ENCODE results near the gene SAMD9L.
A peak's percentile ranks its signal among the peaks of the same experiment; 100 is the strongest.

Gene SAMD9L

GRCh38 chr7:93117327-93117726 is 30.9 kb downstream of the SAMD9L start:
- TF ChIP-seq, protein P1, sequence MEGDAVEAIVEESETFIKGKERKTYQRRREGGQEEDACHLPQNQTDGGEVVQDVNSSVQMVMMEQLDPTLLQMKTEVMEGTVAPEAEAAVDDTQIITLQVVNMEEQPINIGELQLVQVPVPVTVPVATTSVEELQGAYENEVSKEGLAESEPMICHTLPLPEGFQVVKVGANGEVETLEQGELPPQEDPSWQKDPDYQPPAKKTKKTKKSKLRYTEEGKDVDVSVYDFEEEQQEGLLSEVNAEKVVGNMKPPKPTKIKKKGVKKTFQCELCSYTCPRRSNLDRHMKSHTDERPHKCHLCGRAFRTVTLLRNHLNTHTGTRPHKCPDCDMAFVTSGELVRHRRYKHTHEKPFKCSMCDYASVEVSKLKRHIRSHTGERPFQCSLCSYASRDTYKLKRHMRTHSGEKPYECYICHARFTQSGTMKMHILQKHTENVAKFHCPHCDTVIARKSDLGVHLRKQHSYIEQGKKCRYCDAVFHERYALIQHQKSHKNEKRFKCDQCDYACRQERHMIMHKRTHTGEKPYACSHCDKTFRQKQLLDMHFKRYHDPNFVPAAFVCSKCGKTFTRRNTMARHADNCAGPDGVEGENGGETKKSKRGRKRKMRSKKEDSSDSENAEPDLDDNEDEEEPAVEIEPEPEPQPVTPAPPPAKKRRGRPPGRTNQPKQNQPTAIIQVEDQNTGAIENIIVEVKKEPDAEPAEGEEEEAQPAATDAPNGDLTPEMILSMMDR (conservative IDR thresholded peaks at IDR 0.05; ENCODE audit: low read depth, low read length), result no peak
- DNase-seq (ENCODE audit: low read depth), result no peak
- no peak overlapping the region for H3K4me3 ChIP-seq (ENCODE audit: low read length)

GRCh38 chr7:93115796-93116195 is 32.4 kb downstream of the SAMD9L start:
- no peak overlapping the region for H3K4me3 ChIP-seq (ENCODE audit: low read length)
- DNase-seq (ENCODE audit: low read depth), result no peak
- TF ChIP-seq, protein P1 (conservative IDR thresholded peaks at IDR 0.05; ENCODE audit: low read depth, low read length), result no peak

GRCh38 chr7:93108003-93108402 is 40.2 kb downstream of the SAMD9L start:
- TF ChIP-seq, protein P1 (conservative IDR thresholded peaks at IDR 0.05; ENCODE audit: low read depth, low read length), result no peak
- no peak overlapping the region for H3K4me3 ChIP-seq (ENCODE audit: low read length)
- DNase-seq (ENCODE audit: low read depth), result no peak

DNA sequence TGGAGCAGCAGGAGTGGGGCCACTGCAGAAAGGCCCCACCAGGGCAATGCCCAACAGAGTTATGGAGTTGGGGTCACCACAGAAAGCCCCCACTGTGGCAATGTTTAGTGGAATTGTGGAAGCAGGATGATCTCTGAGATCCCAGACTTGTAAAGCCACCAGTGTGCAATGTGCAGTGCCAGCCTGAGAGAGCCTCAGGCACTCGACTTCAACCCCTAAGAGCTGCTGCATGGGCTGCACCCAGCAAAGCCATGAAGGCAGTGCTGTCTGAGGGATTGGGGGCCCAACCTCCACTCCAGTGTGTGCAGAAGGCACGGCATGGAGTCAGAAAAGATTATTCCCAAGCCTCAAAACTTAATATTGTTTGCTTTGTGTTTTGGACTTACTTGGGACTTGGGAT is 50.8 kb downstream of the SAMD9L start:
- no peak overlapping the region for H3K4me3 ChIP-seq (ENCODE audit: low read length)
- TF ChIP-seq, protein P1 (conservative IDR thresholded peaks at IDR 0.05; ENCODE audit: low read depth, low read length), result no peak
- no peak for DNase-seq (ENCODE audit: low read depth)

- DNase-seq (ENCODE audit: low read depth), result no peak
- TF ChIP-seq, protein P1 (conservative IDR thresholded peaks at IDR 0.05; ENCODE audit: low read depth, low read length), result peak; percentile 38
- H3K4me3 ChIP-seq (ENCODE audit: low read length), result no peak overlapping the region
These were observed 55.3 kb downstream of the SAMD9L start for GRCh38 chr7:93092757-93093370.
